ENCODE results near the gene CLC. TPM values are rescaled to one million over a fixed set of nuclear protein-coding genes. Genes with fewer than 3 reads are reported as not detected.

Gene CLC
- total and polyA plus RNA-seq, 2 of the 8 experiments (the other 6 are each of a cell fraction or from before 2014, with no cell fraction given), result 6.4 to 12.4 TPM

DNA sequence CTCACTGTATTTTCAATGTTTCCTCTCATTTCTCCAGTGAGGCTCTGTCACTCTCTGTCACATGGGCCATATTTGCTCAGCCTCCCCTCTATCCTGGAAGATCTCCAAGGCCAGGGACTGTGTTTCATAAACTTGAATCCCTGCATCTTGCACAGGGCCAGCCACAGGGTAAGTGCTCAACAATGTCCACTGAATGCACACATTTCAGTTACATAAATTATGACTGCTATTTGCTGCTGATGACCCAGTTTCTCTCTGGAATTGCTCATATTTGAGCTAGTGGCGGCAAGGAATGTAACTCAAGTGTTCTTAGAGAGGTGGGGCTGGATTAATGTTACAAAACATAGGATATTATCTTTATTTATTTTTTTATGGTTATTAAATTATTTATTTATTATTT is 6.1 kb downstream of the CLC start:
- Histone ChIP-seq H4K91ac (replicated peaks; ENCODE audit: insufficient read length, low read length) (no peak overlapping the region), H4K20me1 (replicated peaks in 1 of 2; ENCODE audit: control insufficient read depth in 1 of 2, insufficient read depth in 2 of 2, low read length in 2 of 2) (no peaks in the 10 kb centered on the region), H3K4ac (replicated peaks; ENCODE audit: insufficient read length, low read depth, low read length) (no peak overlapping the region), H2BK120ac (replicated peaks; ENCODE audit: low read depth, low read length) (no peak overlapping the region), H3K36me3 (ENCODE audit: control insufficient read depth in 2 of 4, insufficient read depth in 4 of 4, low read length in 3 of 4) (no peaks in the 10 kb centered on the region), H3K27me3 (replicated peaks in 1 of 4; ENCODE audit: control insufficient read depth in 3 of 4, extremely low read depth in 1 of 4, insufficient read depth in 3 of 4, low read length in 3 of 4) (no peaks in the 10 kb centered on the region), H3K79me1 (ENCODE audit: low read depth, low read length) (no peaks in the 10 kb centered on the region), H3K4me3 (ENCODE audit: extremely low read depth in 1 of 4, insufficient read depth in 2 of 4, low read depth in 3 of 4, low read length in 4 of 4) (no peak overlapping the region), H4K5ac (ENCODE audit: insufficient read length, low read depth, low read length) (no peak overlapping the region), H3K14ac (ENCODE audit: insufficient read length) (no peak overlapping the region), H3K9me3 (ENCODE audit: insufficient read depth in 2 of 2, low read depth in 1 of 2, low read length in 1 of 2) (no peaks in the 10 kb centered on the region), H3K27ac (ENCODE audit: low read depth, low read length) (no peak overlapping the region), H3K4me2 (ENCODE audit: insufficient read depth in 1 of 2, low read depth in 2 of 2, low read length in 2 of 2) (no peak overlapping the region), H2BK15ac (ENCODE audit: low read length) (no peak overlapping the region), H3K23ac (ENCODE audit: insufficient read length) (no peak overlapping the region), H2AK5ac (ENCODE audit: low read depth, low read length) (no peak overlapping the region), H3K4me1 (replicated peaks in 1 of 4; ENCODE audit: control insufficient read depth in 3 of 4, insufficient read depth in 4 of 4, low read length in 3 of 4) (no peaks in the 10 kb centered on the region), H3K23me2 (ENCODE audit: low read depth, low read length) (no peaks in the 10 kb centered on the region), H3K9ac (replicated peaks in 1 of 4; ENCODE audit: extremely low read depth in 1 of 4, low read depth in 3 of 4, low read length in 3 of 4) (no peak overlapping the region), H4K8ac (ENCODE audit: extremely low read depth, insufficient read depth, low read length) (no peak overlapping the region), H2BK5ac (ENCODE audit: low read depth, low read length) (no peak overlapping the region), H3K79me2 (ENCODE audit: control insufficient read depth in 1 of 2, insufficient read depth in 2 of 2, low read length in 2 of 2) (no peaks in the 10 kb centered on the region), H2AFZ (ENCODE audit: low read length) (no peak overlapping the region), H3K56ac (replicated peaks; ENCODE audit: insufficient read length, low read depth, low read length) (no peak overlapping the region), H3K18ac (ENCODE audit: extremely low read depth, low read length) (no peak overlapping the region), H2BK20ac (ENCODE audit: low read length) (no peak overlapping the region), H2BK12ac (ENCODE audit: low read depth, low read length) (no peak overlapping the region)
- WGBS, 2 experiments (ENCODE audit: extremely low coverage in 1 of 2, insufficient coverage in 1 of 2, insufficient read length in 1 of 2, insufficient replicate concordance in 2 of 2, low coverage in 1 of 2, low lambda C conversion rate in 2 of 2, missing lambda C conversion rate in 1 of 2), result 78% methylated on average over 1 of the region's 1 CpG; no CpG with 5 or more reads in 1 of the 2 experiments
- CTCF ChIA-PET (ENCODE audit: partially characterized antibody), result interaction anchor here (0.5 to 0.6 kb wide), 2 partner anchors 52 to 501 kb away, joined by 3 to 5 read pairs; no protein-coding TSS in a partner anchor
- FAIRE-seq, result no peak
- POLR2A ChIA-PET (ENCODE audit: partially characterized antibody), result no interaction called here
- no peak for DNase-seq (ENCODE audit: low read depth in 1 of 2, low spot score in 2 of 2)
- TF ChIP-seq JUND (IDR thresholded peaks at IDR 0.05; ENCODE audit: low read length) (no peak), BRCA1 (IDR thresholded peaks at IDR 0.05; ENCODE audit: low read depth, low read length) (no peak)
